ENCODE results near the gene ICOS.
"Not testable (repeated sequence)": the region's sequence is repeated elsewhere in the genome, so short reads cannot be mapped to it uniquely, and the experiment has no call there.

Gene ICOS

DNA sequence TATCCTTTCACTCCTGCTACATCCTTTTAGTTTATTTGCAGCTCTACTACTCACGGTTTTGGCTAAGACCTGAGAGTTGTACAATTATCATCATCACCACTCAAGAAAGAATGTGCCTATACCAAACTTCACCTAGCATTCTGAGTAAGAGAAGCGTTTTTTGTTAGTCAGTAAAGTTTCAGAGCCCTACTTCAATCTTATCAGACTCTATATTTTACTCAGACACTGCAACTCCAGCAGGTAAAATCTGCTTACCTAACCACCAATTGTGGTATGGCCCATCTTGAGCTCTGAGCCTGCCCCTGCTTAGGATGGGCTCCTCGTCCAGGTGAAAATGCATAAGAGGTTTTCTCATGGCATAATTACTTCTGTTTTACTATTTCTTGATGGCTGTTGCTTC, 37.1 kb downstream of the ICOS start:
- DNase-seq (ENCODE audit: low read depth): no peak

DNA sequence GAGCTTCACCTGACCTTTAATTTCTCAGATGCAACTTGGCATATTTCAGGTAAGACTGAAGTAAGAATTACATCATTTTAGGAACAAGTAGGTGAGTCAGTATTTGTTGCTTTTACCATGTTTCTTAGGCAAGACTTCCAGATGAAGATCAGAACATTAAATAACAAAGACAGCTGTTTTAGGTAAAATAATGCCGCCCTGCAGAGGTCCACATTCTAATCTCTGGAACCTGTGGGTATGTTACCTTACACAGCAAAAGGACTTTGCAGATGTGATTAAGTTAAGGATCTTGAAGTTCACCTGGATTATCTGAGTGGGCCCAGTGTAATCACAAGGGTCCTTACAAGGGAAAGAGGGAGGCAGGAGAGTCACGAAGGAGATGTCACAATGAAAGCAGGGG, 39.3 kb downstream of the ICOS start:
- no peak for DNase-seq (ENCODE audit: low read depth)

DNA sequence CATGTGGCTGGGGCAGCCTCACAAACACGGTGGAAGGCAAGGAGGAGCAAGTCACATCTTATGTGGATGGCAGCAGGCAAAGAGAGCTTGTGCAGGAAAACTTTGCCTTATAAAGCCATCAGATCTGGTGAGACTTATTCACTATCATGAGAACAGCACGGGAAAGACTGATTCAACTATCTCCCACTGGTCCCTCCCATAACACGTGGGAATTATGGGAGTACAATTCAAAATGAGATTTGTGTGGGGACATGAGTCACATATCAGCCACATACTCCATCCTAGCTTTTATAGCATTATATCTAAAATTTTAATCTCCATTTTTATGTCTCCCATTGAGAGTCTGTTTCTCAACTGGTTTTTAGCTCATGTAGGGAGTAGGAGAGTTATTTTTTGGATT, 45.7 kb downstream of the ICOS start:
- DNase-seq (ENCODE audit: low read depth): no peak

DNA sequence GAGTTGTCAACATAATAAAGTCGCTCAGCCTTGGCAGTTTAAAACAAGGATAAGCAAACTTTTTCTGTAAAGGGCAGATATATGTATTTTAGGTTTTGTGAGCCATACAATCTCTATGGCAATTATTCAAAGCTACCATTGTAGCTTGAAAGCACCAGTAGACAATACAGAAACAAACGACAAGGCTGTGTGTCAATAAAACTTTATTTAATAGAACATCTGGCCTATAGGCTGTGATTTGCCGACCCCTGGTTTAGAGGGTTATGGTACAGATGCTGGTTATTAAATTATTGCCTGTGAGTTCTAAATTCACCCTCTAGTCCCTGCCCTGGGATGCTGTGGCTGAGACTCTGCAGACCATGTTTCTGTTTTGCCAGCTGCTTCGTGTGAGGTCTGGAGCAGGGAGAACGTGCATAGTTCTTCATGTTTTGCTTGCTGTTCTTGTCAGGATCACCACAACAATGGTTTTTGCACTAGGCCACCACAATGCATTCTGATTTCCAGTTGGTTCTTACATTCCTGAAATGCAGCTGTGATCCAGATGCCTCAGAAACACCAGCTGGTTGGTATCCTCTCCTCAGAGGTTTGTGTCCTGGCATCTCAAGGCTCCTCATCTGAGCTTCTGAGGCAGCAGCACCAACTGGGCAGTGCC, 46.6 kb downstream of the ICOS start:
- no peak for DNase-seq (ENCODE audit: low read depth)

DNA sequence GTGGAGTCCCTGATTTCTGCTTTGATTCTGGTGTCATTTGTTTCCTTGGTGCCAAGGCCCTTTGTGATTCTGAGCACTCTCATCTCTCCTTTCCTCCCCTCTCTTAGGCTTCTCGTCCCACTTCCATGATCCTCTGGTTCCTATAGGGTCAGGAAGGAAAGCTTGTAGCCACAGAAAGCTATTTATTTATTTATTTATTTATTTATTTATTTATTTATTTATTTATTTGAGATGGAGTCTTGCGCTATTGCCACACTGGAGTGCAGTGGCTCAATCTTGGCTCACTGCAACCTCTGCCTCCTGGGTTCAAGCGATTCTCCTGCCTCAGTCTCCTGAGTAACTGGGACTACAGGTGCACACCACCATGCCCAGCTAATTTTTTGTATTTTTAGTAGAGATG, 49.4 kb downstream of the ICOS start:
- not testable (repeated sequence) for DNase-seq (ENCODE audit: low read depth)

DNA sequence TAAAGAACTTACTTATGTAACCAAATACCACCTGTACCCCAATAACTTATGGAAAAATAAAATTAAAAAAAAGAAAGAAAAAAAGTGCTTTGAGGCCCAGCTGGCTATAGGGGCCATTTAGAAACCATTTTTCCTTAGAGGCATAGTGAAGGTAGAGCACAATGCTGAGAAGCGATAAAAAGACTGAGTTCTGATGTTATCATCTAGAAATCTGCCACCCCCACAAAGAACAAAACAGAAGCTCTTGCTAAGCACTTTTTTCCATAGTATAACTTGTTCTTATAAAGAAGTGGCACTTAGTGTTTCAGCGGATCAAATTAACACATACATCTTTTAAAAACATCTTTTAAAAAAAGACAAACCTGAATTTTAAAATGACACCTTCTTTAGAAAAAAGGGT, 51.4 kb downstream of the ICOS start:
- DNase-seq (ENCODE audit: low read depth): no peak

DNA sequence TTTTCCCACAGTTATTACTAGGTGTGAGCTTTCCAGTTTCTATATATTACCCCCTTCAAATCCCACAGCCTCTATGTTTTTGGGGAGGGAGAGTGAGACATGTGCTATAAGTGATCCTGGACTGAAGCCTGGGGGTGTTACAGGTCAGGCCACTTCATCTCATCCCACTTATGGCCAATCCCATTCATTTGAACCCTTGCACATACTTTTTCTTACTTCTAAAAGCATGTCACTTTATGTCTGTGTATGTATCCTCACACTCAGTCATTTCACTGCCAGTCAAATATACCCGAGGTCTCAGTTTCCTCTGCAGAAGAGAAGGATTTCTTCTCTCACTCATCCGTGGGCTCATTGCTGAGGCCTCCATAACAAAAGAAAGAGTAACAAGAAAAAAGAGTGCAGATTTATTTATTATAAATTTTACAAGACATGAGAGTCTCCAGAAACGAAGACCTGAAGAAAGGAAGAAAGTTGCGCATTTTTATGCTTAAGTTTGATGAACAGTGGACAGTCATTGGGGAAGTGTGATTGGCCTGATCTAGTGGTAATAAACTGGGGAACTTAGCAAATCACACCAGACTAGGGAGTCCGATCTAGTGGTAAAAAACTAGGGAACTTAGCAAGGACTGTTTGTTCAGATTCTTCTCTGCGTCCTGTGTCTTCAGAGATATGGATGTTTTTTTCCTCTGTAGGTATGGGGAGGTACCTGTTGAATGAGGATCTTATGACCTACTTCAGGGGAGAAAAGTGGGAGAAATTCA, 52.1 kb downstream of the ICOS start:
- DNase-seq (ENCODE audit: low read depth): no peak

DNA sequence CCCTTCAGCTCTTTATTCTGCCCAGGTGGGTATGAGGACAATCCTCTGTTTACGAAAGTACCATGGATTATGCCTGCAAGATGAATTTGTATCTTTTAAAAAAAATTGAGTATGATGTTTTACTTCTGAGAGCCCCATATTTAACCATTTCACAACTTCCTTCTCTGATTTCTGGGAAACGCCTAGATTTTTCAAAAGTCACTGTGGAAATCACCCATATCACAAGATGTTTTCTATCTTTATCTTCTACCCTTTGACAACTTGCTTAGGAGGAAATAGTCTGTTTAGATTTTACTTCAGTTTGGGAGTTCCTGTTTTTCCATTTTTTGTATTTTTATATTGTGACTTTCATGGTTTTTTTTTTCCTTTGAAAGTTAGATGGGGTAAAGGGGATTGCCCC, 53.0 kb downstream of the ICOS start:
- DNase-seq (ENCODE audit: low read depth): no peak

DNA sequence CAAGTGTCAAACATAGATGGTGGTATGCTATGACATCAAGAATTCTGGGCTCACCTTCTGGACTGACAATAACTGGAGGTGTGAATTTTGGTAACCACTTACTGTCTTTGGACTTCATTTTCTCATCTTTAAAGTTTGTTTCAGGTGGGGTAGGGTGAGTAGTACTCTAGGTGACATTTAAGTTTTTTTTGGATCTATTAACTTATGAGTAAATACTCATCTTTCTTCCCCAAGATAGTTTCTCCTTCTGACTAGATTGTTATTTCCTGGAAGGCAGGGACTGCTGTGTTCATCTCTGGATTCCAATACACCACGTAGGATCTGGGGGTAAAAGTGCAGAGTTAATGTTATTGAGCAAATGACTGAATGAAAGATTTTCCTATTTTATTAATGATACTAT, 55.9 kb downstream of the ICOS start:
- DNase-seq (ENCODE audit: low read depth): no peak

DNA sequence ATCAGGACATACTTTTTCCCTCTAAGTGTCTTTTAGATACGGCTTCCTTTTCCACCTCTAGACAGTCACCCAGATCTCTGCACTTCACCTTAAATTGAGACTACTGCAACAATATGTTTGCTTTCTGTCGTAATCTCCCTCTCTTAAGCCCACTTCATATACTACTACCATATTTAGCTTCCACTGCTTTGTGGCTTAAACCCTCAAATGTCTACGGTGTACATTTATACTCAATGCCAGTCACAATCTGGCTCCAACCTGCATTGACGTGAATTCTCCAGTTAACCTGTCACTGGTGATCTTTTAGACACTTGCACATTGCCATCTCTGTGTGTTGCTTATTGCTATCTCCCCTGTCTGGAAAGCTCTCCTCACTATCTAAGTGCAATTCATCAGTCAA, 56.4 kb downstream of the ICOS start:
- no peak for DNase-seq (ENCODE audit: low read depth)

DNA sequence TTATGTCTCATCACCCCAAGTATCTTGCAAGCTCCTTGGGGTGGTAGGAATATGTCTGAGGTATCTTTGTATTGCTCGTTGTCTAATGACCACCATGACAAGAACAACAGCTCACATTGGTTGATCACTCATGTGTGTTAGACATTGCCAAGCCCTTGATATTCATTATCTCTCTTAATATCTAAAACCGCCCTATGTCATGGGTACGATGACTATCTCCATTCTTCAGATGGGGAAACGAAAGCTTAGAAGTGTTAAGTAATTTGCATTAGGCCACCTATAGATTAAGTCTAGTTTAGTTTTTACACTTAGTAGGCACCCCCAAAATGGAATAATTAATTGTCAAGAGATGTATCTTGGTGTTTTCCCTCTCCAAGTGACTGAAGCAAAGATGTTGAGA, 57.0 kb downstream of the ICOS start:
- no peak for DNase-seq (ENCODE audit: low read depth)

DNA sequence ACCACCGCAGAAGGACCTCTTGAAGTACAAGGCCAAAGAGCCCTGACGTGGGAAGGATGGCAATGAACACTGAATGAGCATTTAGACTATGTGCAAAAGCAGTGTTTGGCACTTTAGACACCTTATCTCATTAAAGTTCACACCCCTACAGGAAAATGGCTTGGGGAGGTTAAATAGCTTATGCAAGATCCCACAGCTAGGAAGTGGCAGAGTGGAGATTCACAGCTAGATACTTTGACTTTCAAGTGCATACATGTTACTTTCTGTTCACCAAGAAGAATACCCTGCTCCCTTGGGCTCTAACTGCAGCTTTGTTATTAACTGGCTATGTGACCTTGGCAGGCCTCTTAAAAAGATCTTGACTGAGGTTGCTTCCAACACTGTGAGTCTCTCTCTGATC, 58.2 kb downstream of the ICOS start:
- no peak for DNase-seq (ENCODE audit: low read depth)

DNA sequence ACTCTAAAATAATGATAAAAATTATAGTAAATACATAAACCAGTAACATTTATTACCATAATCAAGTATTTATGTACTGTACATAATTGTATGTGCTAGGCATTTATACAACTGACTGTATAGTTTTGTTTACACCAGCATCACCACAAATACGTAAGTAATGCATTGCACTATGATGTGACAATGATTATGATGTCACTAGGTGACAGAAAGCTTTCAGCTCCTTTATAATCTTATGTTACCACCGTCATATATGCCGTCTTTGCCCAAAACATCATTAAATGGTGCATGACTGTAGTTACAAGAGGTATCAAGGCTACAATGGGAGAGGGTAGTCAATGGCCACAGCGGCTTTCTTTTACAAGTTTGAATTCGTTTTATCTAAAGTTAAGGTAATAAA, 60.1 kb downstream of the ICOS start:
- no peak for DNase-seq (ENCODE audit: low read depth)

DNA sequence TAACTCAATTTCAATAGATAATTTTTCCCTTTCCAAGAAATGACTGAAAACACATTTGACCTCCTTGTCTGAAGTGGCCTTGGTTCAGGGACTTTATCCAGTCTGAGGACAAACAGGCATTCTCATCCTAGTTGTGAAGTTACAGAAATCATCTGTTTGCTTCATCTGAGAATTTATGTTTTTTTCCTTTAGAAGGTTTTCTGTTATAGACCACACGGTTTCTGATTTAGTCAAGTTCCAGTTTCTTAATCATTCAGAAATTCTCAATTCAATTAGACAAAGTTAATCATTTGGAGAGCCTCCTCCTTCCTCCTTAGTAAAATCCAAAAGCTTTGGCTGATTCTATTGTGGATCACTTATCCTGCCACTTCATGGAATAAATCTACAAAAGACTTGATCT, 60.9 kb downstream of the ICOS start:
- DNase-seq (ENCODE audit: low read depth): no peak

DNA sequence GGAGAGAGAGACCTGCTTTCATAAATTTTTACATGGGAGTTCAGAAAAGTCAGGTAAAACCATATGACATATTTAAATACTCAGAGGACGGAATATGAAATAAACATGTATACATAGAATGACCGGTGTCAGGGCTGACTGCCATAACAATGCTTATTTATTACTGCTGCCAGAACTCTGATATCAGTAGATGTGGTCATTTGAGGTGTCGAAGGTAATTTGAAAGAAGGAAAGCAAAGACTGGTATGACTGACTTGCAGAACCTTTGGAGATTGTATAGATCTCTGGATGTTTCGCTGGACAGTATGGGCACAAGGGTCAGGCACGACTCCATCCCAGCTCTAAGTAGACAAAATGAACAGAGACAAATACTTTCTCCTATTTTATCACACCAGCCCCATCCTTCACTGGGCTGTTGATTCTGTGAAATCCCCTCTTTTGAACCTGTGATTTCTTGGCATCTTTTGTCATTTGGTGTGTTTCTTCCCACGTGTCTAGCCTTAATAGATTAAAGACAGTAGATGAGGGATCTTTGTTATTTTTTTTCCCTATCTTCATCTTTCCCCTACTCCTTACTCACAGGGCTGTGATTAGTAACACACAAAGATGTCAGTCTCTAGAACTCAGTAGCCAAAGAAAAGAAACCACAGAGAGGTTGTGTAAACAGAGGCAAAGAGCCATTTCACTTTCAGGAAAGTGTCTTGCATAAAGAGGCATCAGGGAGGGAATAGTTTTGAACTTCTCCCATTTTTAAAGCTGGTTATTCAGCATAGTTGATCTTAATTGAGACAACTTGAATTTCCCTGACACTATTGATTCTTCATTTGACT, 61.6 kb downstream of the ICOS start:
- no peak for DNase-seq (ENCODE audit: low read depth)

DNA sequence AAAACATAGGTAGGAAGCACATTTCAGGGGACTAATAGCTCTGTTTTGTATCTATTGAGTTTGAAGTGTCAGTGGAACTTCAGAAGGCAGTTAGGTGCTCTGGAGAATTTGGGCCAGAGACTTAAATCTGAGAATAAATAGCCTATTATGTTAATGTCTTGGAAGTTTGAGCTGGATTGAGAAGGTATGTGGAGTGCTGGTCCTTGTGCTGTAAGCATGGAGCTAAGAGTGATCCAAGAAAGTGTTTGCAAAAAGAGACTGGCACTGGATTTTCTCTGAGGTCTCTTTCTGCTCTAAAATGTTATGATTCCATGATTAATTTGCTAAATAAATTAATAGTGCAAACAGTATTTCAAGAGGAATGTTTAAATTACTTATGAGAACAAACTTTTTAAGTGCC, 63.3 kb downstream of the ICOS start:
- DNase-seq (ENCODE audit: low read depth): no peak

DNA sequence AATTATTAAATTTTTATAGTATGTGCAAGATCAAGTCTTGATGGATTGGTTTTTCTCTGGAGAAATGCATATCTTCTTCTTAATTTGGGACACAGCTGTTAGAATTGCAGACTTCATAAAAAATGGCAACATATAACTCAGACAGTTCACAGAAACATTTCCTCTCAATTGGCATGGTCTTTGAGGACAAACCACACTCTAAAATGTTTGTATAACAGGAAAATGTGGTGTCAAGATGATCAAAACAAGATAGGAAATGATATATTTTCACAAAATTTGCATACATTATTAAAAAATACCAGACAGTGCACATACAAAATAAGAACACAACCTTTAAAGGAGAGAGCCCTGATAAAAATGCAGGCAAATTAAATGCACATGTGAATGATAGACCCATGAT, 63.9 kb downstream of the ICOS start:
- DNase-seq (ENCODE audit: low read depth): no peak

DNA sequence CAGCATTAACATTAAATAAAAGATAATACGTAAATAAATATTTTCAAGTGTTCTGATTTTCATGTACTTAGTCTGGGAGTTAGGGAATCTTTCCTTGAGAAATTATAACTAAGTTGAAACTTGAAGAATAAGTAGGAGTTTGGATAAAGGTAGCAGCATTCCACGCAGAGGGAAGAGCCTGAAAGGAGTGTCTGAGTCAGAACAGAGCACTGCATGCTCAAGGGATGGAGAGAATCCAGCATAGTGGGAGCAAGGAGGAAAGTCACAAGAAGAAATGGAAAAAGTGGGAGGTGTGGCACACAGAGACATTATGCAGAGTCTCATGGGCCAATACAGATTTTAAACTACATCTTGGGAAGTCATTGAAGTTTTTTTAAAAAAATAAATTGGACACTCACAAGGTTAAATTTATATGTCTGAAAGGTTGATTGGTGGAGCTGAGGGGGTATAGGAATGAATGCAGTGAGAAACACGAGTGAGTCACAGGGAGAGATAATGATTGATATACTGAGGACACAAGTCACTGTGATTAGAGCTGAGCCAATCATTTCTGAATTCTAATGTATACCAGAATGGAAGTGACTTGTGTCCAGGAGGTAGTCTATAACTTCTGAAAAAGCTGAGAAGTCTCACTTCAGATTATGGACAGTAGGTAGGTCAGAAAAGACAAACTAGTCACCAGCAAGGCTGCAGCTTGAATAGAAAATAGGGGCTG, 66.9 kb downstream of the ICOS start:
- DNase-seq (ENCODE audit: low read depth): no peak

DNA sequence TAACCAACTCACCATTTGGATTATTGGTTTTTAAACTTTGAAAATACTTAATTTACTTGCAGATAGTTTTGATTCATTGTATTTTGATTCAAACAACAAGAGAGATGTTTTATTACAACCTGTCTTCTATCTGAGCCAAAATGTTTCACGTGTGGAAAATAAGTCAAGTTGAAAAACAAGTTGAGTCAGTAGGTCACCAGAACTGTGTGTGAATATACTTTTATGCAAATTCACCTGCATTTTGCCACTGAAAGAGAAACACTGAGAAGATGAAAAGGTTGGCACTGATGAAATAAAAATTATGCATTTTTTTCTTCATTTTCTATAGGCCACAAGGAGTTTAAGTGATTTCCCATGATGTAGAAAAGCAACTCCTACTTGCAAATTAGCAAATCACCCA, 68.3 kb downstream of the ICOS start:
- no peak for DNase-seq (ENCODE audit: low read depth)

DNA sequence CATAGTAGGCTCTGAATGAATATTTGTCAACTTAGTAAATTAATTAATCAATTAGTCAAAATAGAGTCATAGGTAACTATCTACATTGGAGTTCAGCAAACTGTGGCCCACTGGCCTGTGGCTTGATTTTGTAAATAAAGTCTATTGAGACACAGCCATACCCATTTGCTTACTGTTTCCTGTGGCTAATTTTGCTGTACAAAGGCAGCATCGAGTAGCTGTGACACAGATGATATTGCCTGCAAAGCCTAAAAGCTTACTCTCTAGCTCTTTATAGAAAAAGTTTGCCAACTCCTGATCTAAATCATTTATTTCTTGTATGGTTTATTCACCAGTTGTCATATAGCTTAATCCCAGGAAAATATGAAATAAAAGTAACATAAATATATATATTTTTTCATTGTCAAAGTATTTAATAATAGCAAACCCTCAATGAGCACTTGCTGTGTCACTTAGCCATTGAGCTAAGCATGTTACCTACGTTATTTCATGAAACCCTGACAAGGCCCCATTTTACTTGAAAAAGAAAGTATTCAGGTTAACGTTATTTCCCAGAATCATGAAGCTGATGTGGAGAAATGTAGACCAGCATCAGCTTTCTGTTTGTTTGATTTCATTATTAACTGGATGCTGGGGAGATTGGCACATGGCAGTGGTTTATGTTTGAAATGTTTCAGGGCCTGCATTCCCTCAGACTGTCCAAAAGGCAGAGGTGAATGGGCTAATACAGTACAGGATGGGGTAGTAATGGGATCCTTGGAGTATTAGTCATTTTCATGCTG, 69.6 kb downstream of the ICOS start:
- no peak for DNase-seq (ENCODE audit: low read depth)

DNA sequence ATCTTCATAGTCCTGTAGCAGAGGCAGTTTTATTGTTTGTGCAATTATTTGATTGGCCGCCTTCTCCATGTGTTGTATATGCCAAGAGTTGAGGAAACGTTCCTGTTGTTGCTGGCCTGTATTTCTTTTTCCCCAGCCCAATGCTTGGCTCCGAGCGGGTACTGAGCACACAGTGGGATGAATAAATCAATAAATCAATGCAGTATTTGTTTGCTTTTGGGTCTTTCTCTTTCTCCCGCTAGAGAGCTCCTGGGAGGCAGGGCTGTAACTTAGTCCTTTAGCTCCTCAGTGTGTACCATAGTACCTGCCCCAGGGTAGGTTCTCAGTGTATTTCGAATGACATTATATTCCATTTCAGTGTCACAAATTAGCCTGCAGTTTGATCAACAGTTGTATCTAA, 71.8 kb downstream of the ICOS start:
- DNase-seq (ENCODE audit: low read depth): no peak

Measured in GM04503 (cell line).